Karpas-422 (cell line): ENCODE data around the gene CREB5. TPM values are rescaled to one million over a fixed set of nuclear protein-coding genes. Genes with fewer than 3 reads are reported as not detected.

Source experiments
- DNase-seq: peaks from one replicate; pipeline ENCODE4 v3.0.0-alpha.2; 2015
- H2AFZ ChIP-seq: fragments of 200-600 bp; sonication (generic); 2 replicates; pipeline ENCODE4 v1.6.1; 2014; ENCODE audit warnings: antibody characterized with exemption, low read length, mixed read lengths
- H3K27ac ChIP-seq: fragments of 200-600 bp; sonication (generic); 2 replicates; pipeline ENCODE4 v1.5.1; 2014; ENCODE audit warnings: mild to moderate bottlenecking, low read length, moderate library complexity
- H3K27me3 ChIP-seq: fragments of 200-600 bp; sonication (generic); 2 replicates; pipeline ENCODE4 v1.6.1; 2014; ENCODE audit warnings: low read length, mixed read lengths
- H3K36me3 ChIP-seq: fragments of 200-600 bp; sonication (generic); 2 replicates; pipeline ENCODE4 v1.6.1; 2014; ENCODE audit warnings: low read length, mixed read lengths; ENCODE audit not compliant: insufficient read depth
- H3K4me1 ChIP-seq: fragments of 200-600 bp; sonication (generic); 2 replicates; pipeline ENCODE4 v1.6.1; 2014; ENCODE audit warnings: mild to moderate bottlenecking, low read length, mixed read lengths
- H3K4me2 ChIP-seq: fragments of 200-600 bp; sonication (generic); 2 replicates; pipeline ENCODE4 v1.6.1; 2014; ENCODE audit warnings: low read length, low read depth, mild to moderate bottlenecking; ENCODE audit not compliant: poor library complexity, severe bottlenecking
- H3K4me3 ChIP-seq: fragments of 200-600 bp; sonication (generic); 2 replicates; pipeline ENCODE4 v1.5.1; 2014; ENCODE audit warnings: mild to moderate bottlenecking, antibody characterized with exemption, low read length, mixed read lengths
- H3K79me2 ChIP-seq: fragments of 200-600 bp; sonication (generic); 2 replicates; pipeline ENCODE4 v1.6.1; 2014; ENCODE audit warnings: mild to moderate bottlenecking, low read length, mixed read lengths
- H3K9ac ChIP-seq: fragments of 200-600 bp; sonication (generic); 2 replicates; pipeline ENCODE4 v1.6.0; 2014; ENCODE audit warnings: low read length
- H3K9me2 ChIP-seq: fragments of 200-600 bp; sonication (generic), shearing (Covaris generic); replicated peaks from 2 replicates; pipeline ENCODE4 v1.6.0; 2014; ENCODE audit warnings: mild to moderate bottlenecking, low read length, moderate library complexity; ENCODE audit not compliant: insufficient read depth
- H3K9me3 ChIP-seq: fragments of 300-700, 200-600 bp; sonication (generic); 2 replicates; pipeline ENCODE4 v1.6.1; 2014; ENCODE audit warnings: low read length, mixed read lengths
- H4K20me1 ChIP-seq: fragments of 200-600 bp; sonication (generic); 2 replicates; pipeline ENCODE4 v1.6.1; 2014; ENCODE audit warnings: mild to moderate bottlenecking, antibody characterized with exemption, low read length, low read depth; ENCODE audit not compliant: insufficient read depth
- total RNA-seq: library from RNA; depleted of rRNA; stranded (reverse); fragments of >200 nt; shearing (Covaris generic); gene quantifications from 2 replicates; pipeline ENCODE4 v1.2.3, GENCODE V29; 2014; ENCODE audit warnings: low replicate concordance; rRNA removed

CREB5 gene
- 7.8 and 52.1 TPM in 2 replicates for total RNA-seq

DNA sequence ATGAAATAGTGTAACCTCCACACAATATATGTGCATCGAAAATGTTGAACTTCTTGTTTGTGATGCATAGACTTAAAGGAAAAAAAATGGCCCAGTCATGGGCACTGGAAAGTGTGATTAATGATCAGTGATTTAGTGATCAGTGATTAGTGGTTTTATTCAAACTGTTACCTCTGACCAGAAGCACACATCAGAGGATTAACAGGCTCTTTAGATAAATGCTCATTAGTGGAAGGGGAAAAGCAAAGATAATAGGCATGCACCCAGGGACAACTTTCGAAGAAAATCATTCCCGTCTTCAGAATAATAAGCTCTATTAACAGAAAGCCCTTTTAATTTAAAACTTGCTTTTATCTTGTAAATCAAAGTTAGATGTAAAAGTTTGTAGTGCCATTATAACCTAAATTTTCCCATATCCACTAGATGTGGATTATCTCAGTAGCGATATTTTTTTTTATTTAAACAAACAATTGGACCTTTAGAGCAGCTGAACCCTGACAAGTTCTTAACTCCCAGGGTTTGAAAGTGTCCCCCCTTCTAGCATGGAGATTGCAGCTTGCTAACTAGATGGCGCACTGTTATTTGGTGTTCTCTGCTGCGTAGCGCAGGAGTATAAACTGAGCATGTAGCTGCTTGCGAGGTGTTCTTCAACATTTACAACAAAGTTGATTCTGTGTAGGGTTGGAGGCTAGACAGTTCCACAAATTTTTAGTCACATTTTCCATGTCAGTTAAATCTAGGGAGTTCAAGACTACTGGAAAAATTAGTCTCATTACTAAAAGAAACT lies at the start of gene CREB5:
Gene CREB5 (plus strand): TSS at position 643 of the 787 bp plus-strand sequence. CDS start 397 bp downstream, outside the sequence.
- Histone ChIP-seq H3K9ac (no peak within 1 kb of the TSS), H3K4me2 (peak within 1 kb of the TSS; percentile 72), H3K4me3 (no peak within 1 kb of the TSS), H3K36me3 (no peaks in the 10 kb centered on the region), H2AFZ (no peak within 1 kb of the TSS), H3K79me2 (no peaks in the 10 kb centered on the region), H3K27ac (no peak within 1 kb of the TSS), H3K4me1 (peaks cover 14% of the 10 kb centered on the region), H3K9me2 (no peaks in the 10 kb centered on the region), H3K9me3 (no peaks in the 10 kb centered on the region), H3K27me3 (no peaks in the 10 kb centered on the region), H4K20me1 (no peaks in the 10 kb centered on the region)
- peak; percentile 48 for DNase-seq

DNA sequence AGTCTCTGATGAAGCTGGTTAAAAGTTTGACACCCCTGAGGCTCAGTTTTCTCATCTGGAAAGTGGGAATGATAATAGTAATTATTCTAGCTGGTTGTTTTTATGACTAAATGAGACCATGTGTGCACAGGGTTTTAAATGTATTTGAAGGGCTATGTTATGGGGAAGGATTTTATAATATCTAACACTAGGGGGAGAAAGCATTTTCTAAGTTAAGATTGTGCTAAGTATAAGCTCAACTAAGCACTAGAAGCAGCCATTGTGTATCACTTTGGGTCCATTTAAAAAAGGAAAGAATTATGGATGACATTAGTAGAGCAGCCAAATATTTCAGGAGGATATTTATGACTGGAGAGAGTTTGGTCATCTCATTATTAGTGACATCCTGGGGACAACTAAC lies 49.5 kb upstream of the CREB5 start:
- H4K20me1 ChIP-seq, result no peaks in the 10 kb centered on the region
- H3K27me3 ChIP-seq, result peaks cover 5% of the 10 kb centered on the region; the same call in 1 of the 2 replicates
- H3K27ac ChIP-seq, result no peak overlapping the region
- no peak overlapping the region for H2AFZ ChIP-seq
- no peak overlapping the region for H3K4me2 ChIP-seq
- H3K9me3 ChIP-seq, result peaks cover 5% of the 10 kb centered on the region; the same call in 1 of the 2 replicates
- H3K4me1 ChIP-seq, result no peaks in the 10 kb centered on the region
- DNase-seq, result peak; percentile 58
- no peaks in the 10 kb centered on the region for H3K9me2 ChIP-seq
- H3K4me3 ChIP-seq, result no peak overlapping the region
- H3K9ac ChIP-seq, result no peak overlapping the region
- no peaks in the 10 kb centered on the region for H3K36me3 ChIP-seq
- H3K79me2 ChIP-seq, result no peaks in the 10 kb centered on the region

DNA sequence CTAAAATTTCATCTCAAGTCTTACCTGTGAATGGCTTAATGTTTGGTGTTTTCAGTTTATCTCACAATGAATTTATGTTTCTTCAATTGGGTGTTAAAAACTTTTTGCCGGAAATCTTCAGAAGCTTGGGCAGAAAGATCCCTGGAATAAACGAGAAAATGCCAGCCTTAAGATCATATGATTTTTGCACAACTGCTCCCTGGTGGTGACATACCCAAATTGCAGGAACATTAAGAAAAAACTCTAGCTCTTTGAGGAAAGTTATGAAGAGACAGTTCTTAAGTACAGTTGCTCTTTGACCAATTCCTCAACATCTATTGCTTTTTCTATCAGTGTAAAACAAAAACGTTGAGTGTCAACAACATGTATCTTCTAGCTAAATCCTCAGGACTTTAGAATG lies 48.2 kb upstream of the CREB5 start:
- Histone ChIP-seq H3K4me1 (no peaks in the 10 kb centered on the region), H3K4me3 (no peak overlapping the region), H3K27ac (no peak overlapping the region), H3K9me3 (peaks cover 5% of the 10 kb centered on the region; the same call in 1 of the 2 replicates), H2AFZ (no peak overlapping the region), H3K27me3 (peaks cover 5% of the 10 kb centered on the region; the same call in 1 of the 2 replicates), H4K20me1 (no peaks in the 10 kb centered on the region), H3K79me2 (no peaks in the 10 kb centered on the region), H3K36me3 (no peaks in the 10 kb centered on the region), H3K4me2 (no peak overlapping the region), H3K9ac (no peak overlapping the region), H3K9me2 (no peaks in the 10 kb centered on the region)
- no peak for DNase-seq

- H4K20me1 ChIP-seq, result no peaks in the 10 kb centered on the region
- H3K4me1 ChIP-seq, result no peaks in the 10 kb centered on the region
- no peaks in the 10 kb centered on the region for H3K9me2 ChIP-seq
- no peak overlapping the region for H3K4me3 ChIP-seq
- H3K9ac ChIP-seq, result no peak overlapping the region
- no peak overlapping the region for H2AFZ ChIP-seq
- no peak overlapping the region for H3K27ac ChIP-seq
- no peak for DNase-seq
- H3K9me3 ChIP-seq, result 0 out of 2 replicates have a peak, but pooled peaks cover under 1% of the 10 kb centered on the region
- H3K36me3 ChIP-seq, result no peaks in the 10 kb centered on the region
- H3K27me3 ChIP-seq, result peaks cover 2% of the 10 kb centered on the region; the same call in 1 of the 2 replicates
- H3K4me2 ChIP-seq, result no peak overlapping the region
- H3K79me2 ChIP-seq, result no peaks in the 10 kb centered on the region
Measured at GRCh38 chr7:28369523-28369922, 42.8 kb upstream of the CREB5 start.

- H3K4me3 ChIP-seq, result no peak overlapping the region
Measured at GRCh38 chr7:28371846-28372245, 40.5 kb upstream of the CREB5 start.

GRCh38 chr7:28373990-28374389 lies 38.3 kb upstream of the CREB5 start:
- Histone ChIP-seq H3K9me2 (no peaks in the 10 kb centered on the region), H3K9me3 (no peaks in the 10 kb centered on the region), H3K36me3 (no peaks in the 10 kb centered on the region), H3K27ac (no peak overlapping the region), H3K9ac (no peak overlapping the region), H3K79me2 (no peaks in the 10 kb centered on the region), H3K27me3 (no peaks in the 10 kb centered on the region), H3K4me3 (no peak overlapping the region), H3K4me1 (no peaks in the 10 kb centered on the region), H2AFZ (no peak overlapping the region), H4K20me1 (no peaks in the 10 kb centered on the region), H3K4me2 (no peak overlapping the region)
- no peak for DNase-seq

More at GRCh38 chr7:28371846-28372245, 40.5 kb upstream of the CREB5 start:
- no peaks in the 10 kb centered on the region for H3K4me1 ChIP-seq
- no peaks in the 10 kb centered on the region for H3K9me3 ChIP-seq
- no peak overlapping the region for H3K27ac ChIP-seq
- H3K9ac ChIP-seq, result no peak overlapping the region
- H4K20me1 ChIP-seq, result no peaks in the 10 kb centered on the region
- DNase-seq, result no peak
- H3K79me2 ChIP-seq, result no peaks in the 10 kb centered on the region
- no peaks in the 10 kb centered on the region for H3K36me3 ChIP-seq
- H2AFZ ChIP-seq, result no peak overlapping the region
- H3K4me2 ChIP-seq, result no peak overlapping the region
- H3K27me3 ChIP-seq, result no peaks in the 10 kb centered on the region
- H3K9me2 ChIP-seq, result no peaks in the 10 kb centered on the region

DNA sequence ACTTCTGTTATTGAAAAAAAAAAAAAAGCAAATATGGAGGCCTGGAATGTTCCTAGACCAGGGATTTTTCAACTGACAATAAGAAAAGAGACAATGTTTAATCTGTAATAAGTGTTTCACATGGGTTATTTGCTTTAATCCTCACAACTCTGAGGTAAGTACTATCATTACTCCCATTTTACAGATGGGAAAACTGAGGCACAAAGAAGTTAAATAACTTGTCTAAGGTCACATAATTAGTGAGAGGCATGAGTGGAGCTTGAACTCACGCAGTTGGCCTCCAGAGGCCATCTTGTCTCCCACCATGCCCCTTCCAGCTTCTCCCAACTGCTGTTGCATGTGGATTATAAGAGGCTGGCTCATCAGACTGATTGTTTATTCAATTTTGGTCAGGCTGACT lies 36.6 kb upstream of the CREB5 start:
- H3K4me2 ChIP-seq, result no peak overlapping the region
- no peak overlapping the region for H2AFZ ChIP-seq
- no peaks in the 10 kb centered on the region for H3K36me3 ChIP-seq
- no peaks in the 10 kb centered on the region for H3K79me2 ChIP-seq
- H3K27me3 ChIP-seq, result no peaks in the 10 kb centered on the region
- H3K4me1 ChIP-seq, result no peaks in the 10 kb centered on the region
- no peaks in the 10 kb centered on the region for H3K9me3 ChIP-seq
- H3K9ac ChIP-seq, result no peak overlapping the region
- no peak overlapping the region for H3K4me3 ChIP-seq
- H4K20me1 ChIP-seq, result no peaks in the 10 kb centered on the region
- no peaks in the 10 kb centered on the region for H3K9me2 ChIP-seq
- no peak overlapping the region for H3K27ac ChIP-seq
- DNase-seq, result no peak

DNA sequence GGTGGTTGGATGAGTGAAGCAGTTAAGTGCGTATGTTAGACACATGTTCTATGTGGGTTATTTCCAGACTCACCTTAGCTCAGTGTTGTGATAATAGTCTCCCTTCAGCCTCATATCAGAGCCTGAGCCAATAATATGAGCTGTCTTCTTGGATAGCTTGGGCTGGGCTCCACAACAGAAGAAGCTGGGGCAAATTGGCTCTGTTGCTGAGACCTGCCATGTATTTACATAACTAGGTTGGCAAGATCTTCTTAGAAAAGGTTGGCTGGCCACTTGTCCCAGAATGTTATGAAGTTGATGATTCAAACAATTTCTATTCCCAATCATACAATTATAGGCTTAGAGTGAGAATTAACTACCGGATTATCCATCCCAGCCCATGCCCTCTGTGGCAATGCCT lies 35.7 kb upstream of the CREB5 start:
- Histone ChIP-seq H3K9ac (no peak overlapping the region), H2AFZ (no peak overlapping the region), H3K4me2 (no peak overlapping the region)

More for the DNA sequence above, 35.7 kb upstream of the CREB5 start:
- Histone ChIP-seq H3K4me1 (no peaks in the 10 kb centered on the region), H3K27ac (no peak overlapping the region), H3K79me2 (no peaks in the 10 kb centered on the region), H3K36me3 (no peaks in the 10 kb centered on the region), H4K20me1 (no peaks in the 10 kb centered on the region), H3K4me3 (no peak overlapping the region), H3K27me3 (no peaks in the 10 kb centered on the region), H3K9me2 (no peaks in the 10 kb centered on the region), H3K9me3 (no peaks in the 10 kb centered on the region)
- no peak for DNase-seq
